CD1c-positive myeloid dendritic cell (primary cell): Measurements from ENCODE around the gene SYCE1.
"Not testable (repeated sequence)": the region's sequence is repeated elsewhere in the genome, so short reads cannot be mapped to it uniquely, and the experiment has no call there.

ENCODE experiments used
- DNase-seq: peaks from one replicate; pipeline ENCODE4 v3.0.0-alpha.2; 2016; ENCODE audit errors: extremely low spot score

SYCE1 gene

GRCh38 chr10:133559216-133559615 lies 6.2 kb downstream of the SYCE1 start:
- DNase-seq: no peak

- no peak for DNase-seq
Observed at GRCh38 chr10:133557381-133557780, 8.0 kb downstream of the SYCE1 start.

- DNase-seq: no peak
Observed at GRCh38 chr10:133555521-133555920, 9.9 kb downstream of the SYCE1 start.

DNA sequence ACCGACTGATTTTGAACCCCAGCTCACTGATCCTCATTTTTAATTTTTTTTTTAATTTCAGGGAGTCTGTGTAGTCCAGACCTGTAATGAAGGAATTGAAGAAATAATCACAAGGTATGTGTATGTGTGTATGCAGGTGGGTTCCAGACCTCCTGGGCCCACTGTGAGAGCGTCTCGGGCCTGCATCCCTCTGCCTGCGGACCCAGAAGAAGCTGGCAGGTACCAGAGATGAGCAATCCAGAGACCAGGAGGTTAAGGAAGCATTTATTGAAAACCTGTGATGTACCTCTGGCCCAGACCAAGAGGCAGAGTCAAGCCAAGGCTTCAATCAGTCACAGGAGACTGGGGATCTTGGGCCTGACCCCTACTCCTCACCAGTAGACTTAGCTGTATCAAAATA lies 10.8 kb downstream of the SYCE1 start:
- DNase-seq: no peak

GRCh38 chr10:133544506-133544905 lies 20.9 kb downstream of the SYCE1 start:
- no peak for DNase-seq

DNA sequence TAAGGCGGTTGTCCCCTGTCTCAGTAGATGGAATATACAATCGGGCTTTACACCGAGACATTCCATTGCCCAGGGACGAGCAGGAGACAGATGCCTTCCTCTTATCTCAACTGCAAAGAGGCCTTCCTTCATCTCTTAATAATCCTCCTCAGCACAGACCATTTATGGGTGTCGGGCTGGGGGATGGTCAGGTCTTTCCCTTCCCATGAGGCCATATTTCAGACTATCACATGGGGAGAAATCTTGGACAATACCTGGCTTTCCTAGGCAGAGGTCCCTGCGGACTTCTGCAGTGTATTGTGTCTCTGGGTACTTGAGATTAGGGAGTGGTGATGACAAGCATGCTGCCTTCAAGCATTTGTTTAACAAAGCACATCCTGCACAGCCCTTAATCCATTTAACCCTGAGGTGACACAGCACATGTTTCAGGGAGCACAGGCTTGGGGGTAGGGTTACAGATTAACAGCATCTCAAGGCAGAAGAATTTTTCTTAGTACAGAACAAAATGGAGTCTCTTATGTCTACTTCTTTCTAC lies 23.9 kb downstream of the SYCE1 start:
- not testable (repeated sequence) for DNase-seq

GRCh38 chr10:133537546-133538545 lies 27.5 kb downstream of the SYCE1 start:
- DNase-seq: no peak

DNA sequence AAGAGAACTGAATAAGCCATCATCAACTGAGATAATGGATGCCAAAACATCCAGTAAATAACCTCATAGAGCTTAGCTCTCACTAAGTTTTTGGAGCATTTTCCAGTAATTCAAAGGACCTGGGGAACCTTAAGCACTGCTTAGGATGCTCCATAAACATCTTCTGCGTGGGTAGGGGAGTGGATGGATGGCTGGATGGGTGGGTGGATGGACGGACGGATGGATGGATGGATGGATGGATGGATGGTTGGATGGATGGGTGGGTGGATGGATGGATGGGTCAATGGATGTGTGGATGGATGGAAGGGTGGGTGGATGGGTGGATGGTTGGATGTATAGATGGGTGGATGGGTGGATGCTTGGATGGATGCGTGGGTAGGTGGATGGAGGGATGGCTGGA lies 29.2 kb downstream of the SYCE1 start:
- DNase-seq: no peak

DNA sequence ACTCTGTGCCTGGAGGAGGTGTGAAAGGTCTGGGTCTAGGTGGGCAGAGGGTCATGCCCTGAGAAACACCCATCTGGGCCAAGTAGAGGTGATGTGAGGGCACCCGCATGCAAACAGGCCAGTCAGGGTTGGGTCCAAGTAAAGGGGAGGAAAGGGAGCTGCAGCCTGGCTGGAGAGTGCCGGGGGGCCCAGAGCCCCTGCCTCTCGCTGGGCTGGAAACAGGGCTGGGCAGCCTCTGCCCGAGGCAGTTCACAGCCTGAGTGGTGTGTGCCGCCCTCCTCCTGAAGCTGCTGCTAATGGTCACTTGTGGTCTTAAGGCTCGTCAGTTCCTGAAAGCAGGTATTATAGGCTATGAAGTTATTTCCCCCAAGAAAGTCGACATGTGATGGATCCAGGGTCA lies 31.0 kb downstream of the SYCE1 start:
- DNase-seq: no peak

DNA sequence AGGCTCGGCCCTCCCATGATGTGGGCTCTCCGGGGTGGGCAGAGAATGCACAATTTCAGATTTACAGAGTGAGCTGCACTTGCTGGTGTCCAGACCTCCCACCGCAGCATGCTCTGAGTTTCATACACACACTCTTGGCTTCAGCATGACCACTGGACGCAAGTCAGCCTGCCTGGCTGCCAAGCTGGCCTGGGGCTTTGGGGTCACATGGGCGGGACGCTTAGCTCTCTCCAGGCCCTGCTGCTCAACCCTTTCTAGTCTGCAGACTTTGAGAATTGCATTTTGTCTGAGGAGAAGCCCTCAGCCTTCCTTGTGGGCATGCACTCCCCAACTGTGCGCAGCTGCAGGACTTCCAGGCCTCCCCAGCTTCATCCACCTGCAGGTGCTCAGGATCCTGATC lies 32.5 kb downstream of the SYCE1 start:
- no peak for DNase-seq

- no peak for DNase-seq
Observed at GRCh38 chr10:133530506-133530905, 34.9 kb downstream of the SYCE1 start.

DNA sequence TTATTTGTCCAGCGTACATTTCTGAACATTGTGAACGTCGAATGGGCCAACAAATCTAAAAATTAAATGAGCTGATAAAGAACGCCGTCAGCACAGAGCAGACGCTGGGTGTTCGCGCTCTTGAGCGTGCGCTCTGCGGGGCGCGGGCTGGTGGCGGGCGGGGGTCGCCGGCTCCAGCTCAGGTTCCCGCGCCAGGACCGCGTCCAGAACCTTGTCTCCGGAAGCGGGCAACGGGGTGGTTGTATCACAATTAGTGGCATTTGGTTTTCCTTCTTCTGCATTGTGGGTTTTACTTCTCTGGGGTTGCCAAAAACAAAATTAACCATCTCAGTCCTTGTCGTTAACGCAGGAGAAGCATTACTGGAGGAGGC lies 35.8 kb downstream of the SYCE1 start:
- DNase-seq: no peak

- no peak for DNase-seq
Observed at GRCh38 chr10:133528845-133529575, 36.4 kb downstream of the SYCE1 start.

GRCh38 chr10:133528296-133528844 lies 37.0 kb downstream of the SYCE1 start:
- no peak for DNase-seq

DNA sequence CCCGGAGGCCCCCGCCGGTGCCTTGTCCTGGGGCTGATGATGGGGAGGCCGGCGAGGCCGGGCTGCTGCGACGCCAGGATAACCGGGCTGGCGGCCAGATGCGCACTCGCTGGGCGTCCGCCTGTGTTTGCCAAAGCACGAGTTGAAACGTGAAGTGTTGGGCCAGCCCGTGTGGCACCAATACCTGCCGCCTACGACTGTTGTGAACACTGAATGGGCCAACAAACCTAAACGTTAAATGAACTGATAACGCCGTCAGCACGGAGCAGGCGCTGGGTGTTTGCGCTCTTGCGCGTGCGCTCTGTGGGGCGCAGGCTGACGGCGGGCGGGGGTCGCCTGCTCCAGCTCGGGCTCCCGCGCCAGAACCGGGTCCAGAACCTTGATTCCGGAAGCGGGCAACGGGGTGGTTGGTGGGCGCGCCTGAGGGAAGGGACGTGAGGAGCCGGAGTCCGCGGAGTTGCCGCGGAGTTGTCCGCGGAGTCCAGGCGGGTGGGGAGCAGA lies 37.6 kb downstream of the SYCE1 start:
- DNase-seq: no peak

GRCh38 chr10:133526957-133527588 lies 38.3 kb downstream of the SYCE1 start, which contains the start of gene CYP2E1:
CYP2E1 (plus strand) TSS chr10:133527363; CDS start chr10:133527396, 33 bp downstream.
- no peak for DNase-seq

DNA sequence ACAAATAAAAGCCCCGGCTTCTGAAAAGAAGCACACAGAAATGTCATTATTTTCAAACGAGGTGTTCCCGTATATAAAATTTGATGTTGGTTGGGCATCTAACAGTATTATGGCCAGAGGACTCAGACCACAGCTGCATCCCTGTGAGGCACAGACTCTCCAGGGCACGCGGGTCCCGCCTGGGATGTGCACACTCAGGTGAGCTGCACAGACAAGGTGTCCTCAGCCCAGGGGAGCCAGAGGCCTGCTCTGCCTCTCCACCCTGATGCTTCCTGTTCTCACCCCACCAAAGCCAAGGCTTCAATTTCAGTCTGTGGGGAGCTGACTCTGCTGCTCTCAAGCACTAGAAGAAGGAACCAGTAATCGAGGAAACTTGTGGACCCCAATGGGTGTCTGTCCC lies 39.9 kb downstream of the SYCE1 start:
- no peak for DNase-seq

GRCh38 chr10:133523631-133524203 lies 41.7 kb downstream of the SYCE1 start:
- DNase-seq: no peak

- peak; percentile 87 for DNase-seq
Observed at GRCh38 chr10:133520193-133520738, 45.1 kb downstream of the SYCE1 start.

DNA sequence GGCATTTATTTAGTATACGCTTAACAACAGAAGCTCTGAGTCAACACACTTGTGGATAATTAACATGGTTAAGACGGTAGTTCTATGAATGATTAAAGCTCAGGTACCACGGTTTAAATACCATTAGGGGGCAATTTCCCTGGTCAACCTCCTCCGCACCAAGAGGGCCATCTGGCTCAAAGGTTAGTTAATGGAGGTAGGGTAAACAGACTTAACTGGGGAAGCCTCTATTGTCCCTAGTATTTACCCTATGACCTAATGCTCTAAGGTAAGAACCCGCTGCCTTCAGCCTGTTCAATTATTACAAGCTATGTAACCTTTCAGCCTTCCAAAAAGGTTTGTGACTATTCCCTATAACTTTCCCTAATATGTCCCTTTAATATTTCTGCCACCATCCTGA lies 46.9 kb downstream of the SYCE1 start:
- DNase-seq: not testable (repeated sequence)

- no peak for DNase-seq
Observed at GRCh38 chr10:133516057-133516456, 49.3 kb downstream of the SYCE1 start.
